ENCODE measurements around the gene PLET1.

Gene PLET1

GRCh38 chr11:112260490-112260889 is at the start of gene PLET1:
Gene PLET1 (minus strand): TSS chr11:112260860. CDS start chr11:112260589, 271 bp downstream.
- H3K27ac Mint-ChIP-seq = no peak within 1 kb of the TSS
- H3K36me3 Mint-ChIP-seq (ENCODE audit: low read depth) = no peaks in the 10 kb centered on the region
- H3K4me1 Mint-ChIP-seq (ENCODE audit: low read depth) = no peaks in the 10 kb centered on the region
- no peaks in the 10 kb centered on the region for H3K9me3 Mint-ChIP-seq
- H3K4me3 Mint-ChIP-seq = no peak within 1 kb of the TSS
- H3K27me3 Mint-ChIP-seq = no peaks in the 10 kb centered on the region
- intact Hi-C loops (cut with micrococcal nuclease) = no loop called here

- H3K36me3 Mint-ChIP-seq (ENCODE audit: low read depth) = no peaks in the 10 kb centered on the region
- H3K9me3 Mint-ChIP-seq = peaks cover 9% of the 10 kb centered on the region
- H3K4me1 Mint-ChIP-seq (ENCODE audit: low read depth) = no peaks in the 10 kb centered on the region
- no peak overlapping the region for H3K4me3 Mint-ChIP-seq
- H3K27me3 Mint-ChIP-seq = no peaks in the 10 kb centered on the region
- intact Hi-C loops (cut with micrococcal nuclease) = no loop called here
- H3K27ac Mint-ChIP-seq = no peak overlapping the region
Measured at GRCh38 chr11:112310419-112310818, 49.8 kb upstream of the PLET1 start.

- no peaks in the 10 kb centered on the region for H3K36me3 Mint-ChIP-seq (ENCODE audit: low read depth)
- H3K27me3 Mint-ChIP-seq = no peaks in the 10 kb centered on the region
- peaks cover 9% of the 10 kb centered on the region for H3K9me3 Mint-ChIP-seq
- H3K4me3 Mint-ChIP-seq = no peak overlapping the region
- H3K4me1 Mint-ChIP-seq (ENCODE audit: low read depth) = no peaks in the 10 kb centered on the region
- no peak overlapping the region for H3K27ac Mint-ChIP-seq
- intact Hi-C loops (cut with micrococcal nuclease) = no loop called here
Measured at GRCh38 chr11:112308651-112309050, 48.0 kb upstream of the PLET1 start.

GRCh38 chr11:112307616-112308015 is 47.0 kb upstream of the PLET1 start:
- no peaks in the 10 kb centered on the region for H3K27me3 Mint-ChIP-seq
- H3K4me3 Mint-ChIP-seq = no peak overlapping the region
- intact Hi-C loops (cut with micrococcal nuclease) = no loop called here
- peaks cover under 1% of the 10 kb centered on the region for H3K4me1 Mint-ChIP-seq (ENCODE audit: low read depth)
- H3K9me3 Mint-ChIP-seq = peaks cover 9% of the 10 kb centered on the region
- no peaks in the 10 kb centered on the region for H3K36me3 Mint-ChIP-seq (ENCODE audit: low read depth)
- no peak overlapping the region for H3K27ac Mint-ChIP-seq

GRCh38 chr11:112306230-112306629 is 45.6 kb upstream of the PLET1 start:
- Mint-ChIP-seq H3K4me1 (ENCODE audit: low read depth) (peaks cover 8% of the 10 kb centered on the region), H3K9me3 (peaks cover 9% of the 10 kb centered on the region), H3K4me3 (no peak overlapping the region), H3K27me3 (no peaks in the 10 kb centered on the region), H3K27ac (no peak overlapping the region), H3K36me3 (ENCODE audit: low read depth) (no peaks in the 10 kb centered on the region)
- intact Hi-C loops (cut with micrococcal nuclease) = no loop called here

GRCh38 chr11:112304914-112305313 is 44.3 kb upstream of the PLET1 start:
- no peaks in the 10 kb centered on the region for H3K36me3 Mint-ChIP-seq (ENCODE audit: low read depth)
- H3K27me3 Mint-ChIP-seq = no peaks in the 10 kb centered on the region
- H3K27ac Mint-ChIP-seq = no peak overlapping the region
- intact Hi-C loops (cut with micrococcal nuclease) = no loop called here
- H3K4me1 Mint-ChIP-seq (ENCODE audit: low read depth) = peaks cover 8% of the 10 kb centered on the region
- H3K9me3 Mint-ChIP-seq = peaks cover 9% of the 10 kb centered on the region
- no peak overlapping the region for H3K4me3 Mint-ChIP-seq

GRCh38 chr11:112303616-112304015 is 43.0 kb upstream of the PLET1 start:
- peak overlapping the region; percentile 31 for H3K27ac Mint-ChIP-seq
- H3K27me3 Mint-ChIP-seq = no peaks in the 10 kb centered on the region
- H3K36me3 Mint-ChIP-seq (ENCODE audit: low read depth) = no peaks in the 10 kb centered on the region
- peaks cover 8% of the 10 kb centered on the region for H3K4me1 Mint-ChIP-seq (ENCODE audit: low read depth)
- no peak overlapping the region for H3K4me3 Mint-ChIP-seq
- H3K9me3 Mint-ChIP-seq = peaks cover 6% of the 10 kb centered on the region
- intact Hi-C loops (cut with micrococcal nuclease) = no loop called here

- Mint-ChIP-seq H3K9me3 (no peaks in the 10 kb centered on the region), H3K27ac (peak overlapping the region; percentile 31), H3K4me1 (ENCODE audit: low read depth) (peaks cover 8% of the 10 kb centered on the region), H3K36me3 (ENCODE audit: low read depth) (no peaks in the 10 kb centered on the region), H3K27me3 (no peaks in the 10 kb centered on the region), H3K4me3 (no peak overlapping the region)
- intact Hi-C loops (cut with micrococcal nuclease) = no loop called here
Measured at GRCh38 chr11:112302226-112302868, 41.7 kb upstream of the PLET1 start.

GRCh38 chr11:112300094-112300786 is 39.6 kb upstream of the PLET1 start:
- Mint-ChIP-seq H3K36me3 (ENCODE audit: low read depth) (no peaks in the 10 kb centered on the region), H3K9me3 (no peaks in the 10 kb centered on the region), H3K27me3 (no peaks in the 10 kb centered on the region), H3K27ac (no peak overlapping the region), H3K4me3 (no peak overlapping the region), H3K4me1 (ENCODE audit: low read depth) (peaks cover 11% of the 10 kb centered on the region)
- intact Hi-C loops (cut with micrococcal nuclease) = no loop called here

- intact Hi-C loops (cut with micrococcal nuclease) = no loop called here
- Mint-ChIP-seq H3K27ac (no peak overlapping the region), H3K4me3 (no peak overlapping the region), H3K4me1 (ENCODE audit: low read depth) (peaks cover 19% of the 10 kb centered on the region), H3K27me3 (no peaks in the 10 kb centered on the region), H3K36me3 (ENCODE audit: low read depth) (no peaks in the 10 kb centered on the region), H3K9me3 (no peaks in the 10 kb centered on the region)
Measured at GRCh38 chr11:112298535-112298934, 37.9 kb upstream of the PLET1 start.

GRCh38 chr11:112297248-112297866 is 36.7 kb upstream of the PLET1 start:
- Mint-ChIP-seq H3K4me1 (ENCODE audit: low read depth) (peaks cover 16% of the 10 kb centered on the region), H3K27me3 (no peaks in the 10 kb centered on the region), H3K4me3 (no peak overlapping the region), H3K9me3 (peaks cover 2% of the 10 kb centered on the region), H3K27ac (no peak overlapping the region), H3K36me3 (ENCODE audit: low read depth) (no peaks in the 10 kb centered on the region)
- intact Hi-C loops (cut with micrococcal nuclease) = no loop called here

- intact Hi-C loops (cut with micrococcal nuclease) = no loop called here
- Mint-ChIP-seq H3K4me3 (no peak overlapping the region), H3K36me3 (ENCODE audit: low read depth) (no peaks in the 10 kb centered on the region), H3K27me3 (peaks cover 2% of the 10 kb centered on the region), H3K9me3 (peaks cover 8% of the 10 kb centered on the region), H3K27ac (no peak overlapping the region), H3K4me1 (ENCODE audit: low read depth) (peaks cover 12% of the 10 kb centered on the region)
Measured at GRCh38 chr11:112296044-112296443, 35.4 kb upstream of the PLET1 start.

- H3K4me1 Mint-ChIP-seq (ENCODE audit: low read depth) = peaks cover 19% of the 10 kb centered on the region
Measured at GRCh38 chr11:112294688-112295340, 34.2 kb upstream of the PLET1 start.

GRCh38 chr11:112293614-112294013 is 33.0 kb upstream of the PLET1 start:
- H3K27me3 Mint-ChIP-seq = peaks cover 7% of the 10 kb centered on the region
- no peak overlapping the region for H3K27ac Mint-ChIP-seq
- no peak overlapping the region for H3K4me3 Mint-ChIP-seq
- intact Hi-C loops (cut with micrococcal nuclease) = loop anchor here (5.0 kb wide), 1 partner anchor 159 kb away; no protein-coding TSS in a partner anchor
- peaks cover 22% of the 10 kb centered on the region for H3K4me1 Mint-ChIP-seq (ENCODE audit: low read depth)
- no peaks in the 10 kb centered on the region for H3K36me3 Mint-ChIP-seq (ENCODE audit: low read depth)
- H3K9me3 Mint-ChIP-seq = peaks cover 8% of the 10 kb centered on the region

More at GRCh38 chr11:112294688-112295340, 34.2 kb upstream of the PLET1 start:
- Mint-ChIP-seq H3K27me3 (peaks cover 3% of the 10 kb centered on the region), H3K9me3 (peaks cover 8% of the 10 kb centered on the region), H3K36me3 (ENCODE audit: low read depth) (no peaks in the 10 kb centered on the region), H3K27ac (no peak overlapping the region), H3K4me3 (no peak overlapping the region)
- intact Hi-C loops (cut with micrococcal nuclease) = loop anchor here (5.0 kb wide), 1 partner anchor 157 kb away; no protein-coding TSS in a partner anchor

Data from dendritic cell treated with granulocyte-macrophage colony-stimulating factor and Interleukin-4, amounts not matched to agents 40 ng/mL and 50 ng/mL, for 4 days (primary cell).